H1 (cell line): Measurements from ENCODE around the gene LIF.

Experiments used
- ATF2 ChIP-seq: IDR thresholded peaks from 2 replicates; pipeline ENCODE4 v1.6.1; 2012; ENCODE audit warnings: low read length, inconsistent platforms
- CEBPB ChIP-seq: IDR thresholded peaks from 2 replicates; pipeline ENCODE4 v1.6.1; 2012; ENCODE audit warnings: low read depth, low read length
- CTCF ChIP-seq, 3 experiments: IDR thresholded peaks; 1 replicate in 2 of 3; 2 replicates in 1 of 3; pipeline versions ENCODE4 v1.5.1 to v1.6.1; 2011; ENCODE audit warnings: low read length in 3 of 3, mild to moderate bottlenecking in 3 of 3, inconsistent platforms in 2 of 3, low read depth in 1 of 3, moderate library complexity in 1 of 3; ENCODE audit not compliant: insufficient read depth in 1 of 3; ENCODE audit errors: control extremely low read depth in 1 of 3
- EZH2 ChIP-seq: fragments of 200-600 bp; sonication (generic); IDR thresholded peaks from 2 replicates; pipeline ENCODE4 v1.7.1; 2012; ENCODE audit warnings: low read depth, mild to moderate bottlenecking, moderate library complexity, low read length, inconsistent platforms; ENCODE audit not compliant: severe bottlenecking
- GABPA ChIP-seq: IDR thresholded peaks from 2 replicates; pipeline ENCODE4 v1.6.1; 2011; ENCODE audit warnings: mild to moderate bottlenecking, low read length, moderate library complexity, borderline replicate concordance; ENCODE audit not compliant: insufficient read depth
- HDAC2 ChIP-seq, 2 experiments: fragments of 300-600 bp in 1 of 2; sonication (generic) in 1 of 2; IDR thresholded peaks; 2 replicates each; pipeline ENCODE4 v1.6.1; 2011 to 2012; ENCODE audit warnings: low read depth in 2 of 2, low read length in 2 of 2, mild to moderate bottlenecking in 2 of 2, moderate library complexity in 2 of 2, borderline replicate concordance in 1 of 2, inconsistent platforms in 1 of 2
- NRF1 ChIP-seq: IDR thresholded peaks from 2 replicates; pipeline ENCODE4 v1.6.1; 2011; ENCODE audit warnings: mild to moderate bottlenecking, low read depth, low read length, improper control_type of control experiment
- PHF8 ChIP-seq: fragments of 200-600 bp; sonication (generic); conservative IDR thresholded peaks from 2 replicates; pipeline ENCODE4 v1.7.1; 2012; ENCODE audit warnings: low read depth, mild to moderate bottlenecking, inconsistent platforms, low read length, moderate library complexity
- POLR2A ChIP-seq, 2 experiments: IDR thresholded peaks; 1 replicate in 1 of 2; 2 replicates in 1 of 2; pipeline ENCODE4 v1.6.1; 2011; ENCODE audit warnings: low read depth in 2 of 2, low read length in 2 of 2, mild to moderate bottlenecking in 2 of 2; ENCODE audit errors: control extremely low read depth in 1 of 2
- POLR2AphosphoS5 ChIP-seq: IDR thresholded peaks from 2 replicates; pipeline ENCODE4 v1.6.1; 2011; ENCODE audit warnings: low read depth, low read length
- RNF2 ChIP-seq: fragments of 200-900, 300-1000 bp; sonication (generic); IDR thresholded peaks from 2 replicates; pipeline ENCODE4 v1.7.1; 2016; ENCODE audit warnings: borderline replicate concordance, low read depth, mild to moderate bottlenecking, antibody characterized with exemption, low read length; ENCODE audit not compliant: poor library complexity, severe bottlenecking; ENCODE audit errors: missing control alignments
- SUZ12 ChIP-seq: fragments of 200-600 bp; sonication (generic); IDR thresholded peaks from 2 replicates; pipeline ENCODE4 v1.6.1; 2012; ENCODE audit warnings: mild to moderate bottlenecking, inconsistent platforms, low read length, moderate library complexity, mixed read lengths
- TAF1 ChIP-seq: IDR thresholded peaks from 2 replicates; pipeline ENCODE4 v1.6.1; 2011; ENCODE audit warnings: mild to moderate bottlenecking, low read depth, low read length
- ZNF274 ChIP-seq: IDR thresholded peaks from 2 replicates; pipeline ENCODE4 v1.7.0; 2012; ENCODE audit warnings: low read length, borderline replicate concordance; ENCODE audit errors: extremely low read depth

- TF ChIP-seq ZNF274 (no peak), CTCF (IDR thresholded peaks at IDR 0.05; ENCODE audit: control extremely low read depth in 1 of 3, insufficient read depth in 1 of 3, low read depth in 1 of 3, low read length in 3 of 3) (no peak), EZH2 (no peak), POLR2A (IDR thresholded peaks at IDR 0.05; ENCODE audit: control extremely low read depth in 1 of 2, low read depth in 2 of 2, low read length in 2 of 2) (no peak), RNF2 (no peak), HDAC2 (IDR thresholded peaks at IDR 0.05; ENCODE audit: borderline replicate concordance in 1 of 2, low read depth in 2 of 2, low read length in 2 of 2) (no peak), POLR2AphosphoS5 (no peak), ATF2 (no peak), NRF1 (no peak), TAF1 (no peak), SUZ12 (no peak), PHF8 (no peak), GABPA (no peak), CEBPB (no peak)
These were observed 38.8 kb upstream of the LIF start for GRCh38 chr22:30285176-30285845.
